ENCODE data around the gene MRPL51. TPM values are rescaled to one million over a fixed set of nuclear protein-coding genes. Genes with fewer than 3 reads are reported as not detected.

The MRPL51 gene
- total and polyA plus RNA-seq, 2 donors (not counting 1 experiment from before 2014, with no cell fraction given): 18.6 to 72.6 TPM

- DNase-seq: no peak
Observed at GRCh38 chr12:6534695-6534944, 41.6 kb upstream of the MRPL51 start.

GRCh38 chr12:6533923-6534694 lies 41.0 kb upstream of the MRPL51 start, which contains the start of gene GAPDH:
GAPDH (plus strand) TSS chr12:6534517; CDS start chr12:6534833, 316 bp downstream.
- peaks cover 48% of the 10 kb centered on the region for H3K4me1 Mint-ChIP-seq
- peak within 1 kb of the TSS; percentile 74 to 80 for H3K27ac ChIP-seq (ENCODE audit: low read length in 2 of 2)
- DNase-seq (peak; percentile 91), ATAC-seq (ENCODE audit: low read depth) (peak; percentile 71)
- WGBS (ENCODE audit: insufficient coverage): under 1% methylated on average over 58 of the region's 62 CpGs
- ChIA-PET CTCF (interaction anchor here (0.6 to 7.0 kb wide), 10 partner anchors 17 to 338 kb away, joined by 3 to 222 read pairs (median 4); partner anchors contain the start of gene COPS7A), POLR2A (interaction anchor here (0.7 to 5.4 kb wide), 11 partner anchors 20 to 317 kb away, joined by 3 to 39 read pairs (median 6); partner anchors contain the start of genes CD27, CDCA3, COPS7A and MRPL51)
- H3K27me3 ChIP-seq (replicated peaks in 1 of 4; ENCODE audit: control extremely low read depth in 1 of 4, control insufficient read depth in 3 of 4, insufficient read depth in 4 of 4, low read length in 3 of 4): no peaks in the 10 kb centered on the region
- peak within 1 kb of the TSS; percentile 98 for H3K4me2 ChIP-seq (replicated peaks; ENCODE audit: low read depth, low read length, poor library complexity, severe bottlenecking)
- peaks cover 27 to 37% of the 10 kb centered on the region in 2 donors for H3K4me1 ChIP-seq (ENCODE audit: control insufficient read depth in 2 of 2, insufficient read depth in 2 of 2, low read length in 2 of 2)
- no peaks in the 10 kb centered on the region for H3K9me3 ChIP-seq (ENCODE audit: control extremely low read depth in 1 of 3, control insufficient read depth in 2 of 3, insufficient read depth in 1 of 3, low read length in 2 of 3)
- H3K9me3 Mint-ChIP-seq (ENCODE audit: insufficient read depth): no peaks in the 10 kb centered on the region
- H3K4me3 ChIP-seq (ENCODE audit: control extremely low read depth in 1 of 5, extremely low read depth in 1 of 5, insufficient read depth in 1 of 5, low read depth in 2 of 5, low read length in 4 of 5): peak within 1 kb of the TSS; percentile 71 to 97 (median 92)
- peaks cover 31% of the 10 kb centered on the region for H4K20me1 ChIP-seq (ENCODE audit: control insufficient read depth, insufficient read depth, low read length, poor library complexity, severe bottlenecking)
- H3K9ac ChIP-seq (ENCODE audit: low read length): peak within 1 kb of the TSS; percentile 88
- H3K27me3 Mint-ChIP-seq: no peaks in the 10 kb centered on the region
- intact Hi-C loops (cut with micrococcal nuclease): loop anchor here (1.0 to 2.0 kb wide), 4 partner anchors 21 to 111 kb away; partner anchors contain the start of genes MRPL51 and VAMP1
- peaks cover 10% of the 10 kb centered on the region for H3K79me2 ChIP-seq (ENCODE audit: control insufficient read depth, insufficient read depth, low read length)
- H3K36me3 ChIP-seq (replicated peaks in 1 of 2; ENCODE audit: control extremely low read depth in 1 of 2, control insufficient read depth in 1 of 2, extremely low read depth in 1 of 2, insufficient read depth in 2 of 2, low read length in 1 of 2): peaks cover 0 to 50% of the 10 kb centered on the region in 2 experiments
- H3K4me3 Mint-ChIP-seq: peak within 1 kb of the TSS; percentile 99
- peak within 1 kb of the TSS; percentile 98 for H3K27ac Mint-ChIP-seq
- TF ChIP-seq, protein P1, sequence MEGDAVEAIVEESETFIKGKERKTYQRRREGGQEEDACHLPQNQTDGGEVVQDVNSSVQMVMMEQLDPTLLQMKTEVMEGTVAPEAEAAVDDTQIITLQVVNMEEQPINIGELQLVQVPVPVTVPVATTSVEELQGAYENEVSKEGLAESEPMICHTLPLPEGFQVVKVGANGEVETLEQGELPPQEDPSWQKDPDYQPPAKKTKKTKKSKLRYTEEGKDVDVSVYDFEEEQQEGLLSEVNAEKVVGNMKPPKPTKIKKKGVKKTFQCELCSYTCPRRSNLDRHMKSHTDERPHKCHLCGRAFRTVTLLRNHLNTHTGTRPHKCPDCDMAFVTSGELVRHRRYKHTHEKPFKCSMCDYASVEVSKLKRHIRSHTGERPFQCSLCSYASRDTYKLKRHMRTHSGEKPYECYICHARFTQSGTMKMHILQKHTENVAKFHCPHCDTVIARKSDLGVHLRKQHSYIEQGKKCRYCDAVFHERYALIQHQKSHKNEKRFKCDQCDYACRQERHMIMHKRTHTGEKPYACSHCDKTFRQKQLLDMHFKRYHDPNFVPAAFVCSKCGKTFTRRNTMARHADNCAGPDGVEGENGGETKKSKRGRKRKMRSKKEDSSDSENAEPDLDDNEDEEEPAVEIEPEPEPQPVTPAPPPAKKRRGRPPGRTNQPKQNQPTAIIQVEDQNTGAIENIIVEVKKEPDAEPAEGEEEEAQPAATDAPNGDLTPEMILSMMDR (IDR thresholded peaks at IDR 0.05): no peak
- TF ChIP-seq EZH2 (IDR thresholded peaks at IDR 0.05; ENCODE audit: borderline replicate concordance, insufficient read depth, low read depth, low read length, poor library complexity, severe bottlenecking): no peak
- H2AFZ ChIP-seq (ENCODE audit: insufficient read depth, low read depth, low read length, poor library complexity, severe bottlenecking): peak within 1 kb of the TSS; percentile 93

More at GRCh38 chr12:6534695-6534944, 41.6 kb upstream of the MRPL51 start:
- ChIA-PET POLR2A (interaction anchor here (0.7 to 5.4 kb wide), 11 partner anchors 20 to 317 kb away, joined by 3 to 39 read pairs (median 6); partner anchors contain the start of genes CD27, CDCA3, COPS7A and MRPL51), CTCF (interaction anchor here (0.6 to 7.0 kb wide), 15 partner anchors 17 to 339 kb away, joined by 3 to 222 read pairs (median 4); partner anchors contain the start of genes COPS7A, MLF2 and VAMP1)
- TF ChIP-seq EZH2 (IDR thresholded peaks at IDR 0.05; ENCODE audit: borderline replicate concordance, insufficient read depth, low read depth, low read length, poor library complexity, severe bottlenecking): no peak
- peaks cover 0 to 45% of the 10 kb centered on the region in 2 experiments for H3K36me3 ChIP-seq (replicated peaks in 1 of 2; ENCODE audit: control extremely low read depth in 1 of 2, control insufficient read depth in 1 of 2, extremely low read depth in 1 of 2, insufficient read depth in 2 of 2, low read length in 1 of 2)
- peak; percentile 59 for ATAC-seq (ENCODE audit: low read depth)
- peak overlapping the region; percentile 93 for H2AFZ ChIP-seq (ENCODE audit: insufficient read depth, low read depth, low read length, poor library complexity, severe bottlenecking)
- Mint-ChIP-seq H3K27ac (peak overlapping the region; percentile 98), H3K9me3 (ENCODE audit: insufficient read depth) (no peaks in the 10 kb centered on the region), H3K4me3 (peak overlapping the region; percentile 99), H3K4me1 (peaks cover 52% of the 10 kb centered on the region), H3K27me3 (no peaks in the 10 kb centered on the region)
- peak overlapping the region; percentile 71 to 97 (median 92) for H3K4me3 ChIP-seq (ENCODE audit: control extremely low read depth in 1 of 5, extremely low read depth in 1 of 5, insufficient read depth in 1 of 5, low read depth in 2 of 5, low read length in 4 of 5)
- peaks cover 10% of the 10 kb centered on the region for H3K79me2 ChIP-seq (ENCODE audit: control insufficient read depth, insufficient read depth, low read length)
- H3K9me3 ChIP-seq (ENCODE audit: control extremely low read depth in 1 of 3, control insufficient read depth in 2 of 3, insufficient read depth in 1 of 3, low read length in 2 of 3): no peaks in the 10 kb centered on the region
- peak overlapping the region; percentile 98 for H3K4me2 ChIP-seq (replicated peaks; ENCODE audit: low read depth, low read length, poor library complexity, severe bottlenecking)
- H3K4me1 ChIP-seq (ENCODE audit: control insufficient read depth in 2 of 2, insufficient read depth in 2 of 2, low read length in 2 of 2): peaks cover 27 to 40% of the 10 kb centered on the region in 2 donors
- H4K20me1 ChIP-seq (ENCODE audit: control insufficient read depth, insufficient read depth, low read length, poor library complexity, severe bottlenecking): peaks cover 31% of the 10 kb centered on the region
- H3K9ac ChIP-seq (ENCODE audit: low read length): peak overlapping the region; percentile 88
- intact Hi-C loops (cut with micrococcal nuclease): loop anchor here (1.0 to 2.0 kb wide), 4 partner anchors 20 to 111 kb away; partner anchors contain the start of genes MRPL51 and VAMP1
- peak overlapping the region; percentile 74 to 80 for H3K27ac ChIP-seq (ENCODE audit: low read length in 2 of 2)
- WGBS (ENCODE audit: insufficient coverage): 1% methylated on average over 24 of the region's 25 CpGs
- H3K27me3 ChIP-seq (replicated peaks in 1 of 4; ENCODE audit: control extremely low read depth in 1 of 4, control insufficient read depth in 3 of 4, insufficient read depth in 4 of 4, low read length in 3 of 4): no peaks in the 10 kb centered on the region
